Sigmoid colon (tissue), 4 donors: ENCODE results near the gene TUBA1C.

Experiments used
- CTCF ChIP-seq, 4 experiments: fragments of 450-650 bp in 3 of 4; fragments of 200-600 bp in 1 of 4; IDR thresholded peaks; one replicate each; pipeline ENCODE4 v1.5.1; 2016 to 2019; ENCODE audit warnings: antibody characterized with exemption in 4 of 4, mild to moderate bottlenecking in 3 of 4, moderate library complexity in 2 of 4
- POLR2AphosphoS5 ChIP-seq, 4 donors: sonication (generic); formaldehyde crosslinking; IDR thresholded peaks; one replicate each; pipeline ENCODE4 v1.6.1; 2017; ENCODE audit warnings: antibody characterized with exemption in 4 of 4

- TF ChIP-seq POLR2AphosphoS5 (IDR thresholded peaks at IDR 0.05) (no peak), CTCF (IDR thresholded peaks at IDR 0.05) (no peak)
Observed at GRCh38 chr12:49273726-49274395, 9.0 kb downstream of the TUBA1C start.
